Fibroblast of mammary gland (primary cell): ENCODE data around the gene PSMG4.

Experiments
- DNase-seq: peaks from one replicate; pipeline ENCODE4 v3.0.0-alpha.2; 2010; ENCODE audit warnings: low read depth
- H3K4me3 ChIP-seq: 2 replicates; pipeline ENCODE4 v1.5.1; 2011; ENCODE audit warnings: low read depth, mild to moderate bottlenecking, low read length, moderate library complexity; ENCODE audit not compliant: control insufficient read depth
- TF ChIP-seq, protein P1 (sequence below): conservative IDR thresholded peaks from 2 replicates; pipeline ENCODE4 v1.5.1; 2011; ENCODE audit warnings: low read depth, low read length, inconsistent platforms; ENCODE audit not compliant: control insufficient read depth, insufficient read depth

PSMG4 gene

DNA sequence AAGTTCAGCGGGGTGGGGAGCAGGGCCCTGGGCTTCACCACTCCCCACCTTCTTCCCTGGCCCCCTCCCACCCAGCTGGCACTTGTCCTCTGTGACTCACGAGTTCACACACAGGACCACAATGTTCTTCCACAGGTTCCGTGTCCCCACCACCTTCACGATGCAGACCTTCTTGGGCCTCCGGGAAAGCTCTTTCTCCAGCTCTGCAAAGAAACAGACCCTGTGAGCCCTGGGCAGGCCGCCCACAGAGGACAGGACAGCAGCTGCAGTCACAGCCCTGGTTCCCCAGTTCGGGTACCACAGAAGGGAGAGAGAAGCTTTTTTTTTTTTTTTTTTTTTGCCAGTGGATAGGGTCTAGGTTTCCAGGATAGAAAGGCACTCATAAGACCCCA, 30.9 kb downstream of the PSMG4 start:
- no peak overlapping the region for H3K4me3 ChIP-seq
- no peak for DNase-seq
- TF ChIP-seq, protein P1, sequence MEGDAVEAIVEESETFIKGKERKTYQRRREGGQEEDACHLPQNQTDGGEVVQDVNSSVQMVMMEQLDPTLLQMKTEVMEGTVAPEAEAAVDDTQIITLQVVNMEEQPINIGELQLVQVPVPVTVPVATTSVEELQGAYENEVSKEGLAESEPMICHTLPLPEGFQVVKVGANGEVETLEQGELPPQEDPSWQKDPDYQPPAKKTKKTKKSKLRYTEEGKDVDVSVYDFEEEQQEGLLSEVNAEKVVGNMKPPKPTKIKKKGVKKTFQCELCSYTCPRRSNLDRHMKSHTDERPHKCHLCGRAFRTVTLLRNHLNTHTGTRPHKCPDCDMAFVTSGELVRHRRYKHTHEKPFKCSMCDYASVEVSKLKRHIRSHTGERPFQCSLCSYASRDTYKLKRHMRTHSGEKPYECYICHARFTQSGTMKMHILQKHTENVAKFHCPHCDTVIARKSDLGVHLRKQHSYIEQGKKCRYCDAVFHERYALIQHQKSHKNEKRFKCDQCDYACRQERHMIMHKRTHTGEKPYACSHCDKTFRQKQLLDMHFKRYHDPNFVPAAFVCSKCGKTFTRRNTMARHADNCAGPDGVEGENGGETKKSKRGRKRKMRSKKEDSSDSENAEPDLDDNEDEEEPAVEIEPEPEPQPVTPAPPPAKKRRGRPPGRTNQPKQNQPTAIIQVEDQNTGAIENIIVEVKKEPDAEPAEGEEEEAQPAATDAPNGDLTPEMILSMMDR, result no peak

DNA sequence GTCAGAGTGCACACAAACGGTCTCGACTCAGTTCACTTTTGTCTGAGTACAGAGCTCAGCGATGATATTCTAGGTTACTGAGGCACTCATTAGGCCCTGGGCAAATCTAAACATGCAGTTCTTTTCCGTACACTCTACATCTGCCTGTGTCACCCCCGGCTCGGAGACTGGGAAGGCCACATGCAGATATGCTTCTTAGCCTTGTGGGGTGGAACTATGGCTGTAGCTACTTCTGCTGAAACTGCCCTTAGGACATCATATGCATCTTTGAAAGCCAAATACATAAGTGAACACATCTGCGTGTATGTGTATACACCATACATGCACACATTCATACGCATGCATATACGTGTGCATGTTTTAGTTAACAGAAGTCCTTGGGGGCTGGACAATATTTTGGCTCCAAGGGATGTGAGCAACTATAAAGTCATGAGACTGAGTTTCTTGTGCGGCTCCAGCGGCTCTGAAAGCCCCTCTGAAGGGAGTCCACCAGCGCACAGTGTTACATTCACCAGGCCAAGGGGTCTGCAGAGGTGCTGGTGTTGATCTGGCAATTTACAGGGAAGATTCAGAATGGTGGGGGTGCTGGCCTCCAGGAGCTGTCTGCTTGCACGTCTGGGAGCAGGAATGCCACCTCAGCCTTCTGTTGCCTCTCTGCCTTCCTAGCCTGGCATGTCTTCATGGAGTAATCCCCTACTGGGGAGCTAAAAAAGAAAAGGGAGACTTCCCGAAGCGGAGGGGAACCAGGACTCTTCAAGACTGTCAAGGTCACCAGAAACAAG, 31.6 kb downstream of the PSMG4 start:
- no peak for DNase-seq
- TF ChIP-seq, protein P1, result no peak
- no peak overlapping the region for H3K4me3 ChIP-seq

DNA sequence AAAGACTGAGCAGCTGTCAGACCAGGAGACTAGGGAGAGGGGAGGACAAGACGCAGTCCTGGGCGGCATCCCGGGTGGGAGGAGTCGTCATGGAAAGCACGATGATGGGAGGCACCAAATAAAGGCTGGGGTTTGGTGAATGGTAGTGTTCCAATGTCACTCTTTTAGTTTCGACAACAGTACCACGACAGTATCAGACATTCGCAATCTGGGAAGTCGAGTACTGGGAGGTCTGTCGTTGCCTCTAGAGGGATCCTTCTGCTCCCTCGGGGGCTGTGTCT, 32.1 kb downstream of the PSMG4 start:
- TF ChIP-seq, protein P1, result no peak
- no peak overlapping the region for H3K4me3 ChIP-seq
- no peak for DNase-seq

DNA sequence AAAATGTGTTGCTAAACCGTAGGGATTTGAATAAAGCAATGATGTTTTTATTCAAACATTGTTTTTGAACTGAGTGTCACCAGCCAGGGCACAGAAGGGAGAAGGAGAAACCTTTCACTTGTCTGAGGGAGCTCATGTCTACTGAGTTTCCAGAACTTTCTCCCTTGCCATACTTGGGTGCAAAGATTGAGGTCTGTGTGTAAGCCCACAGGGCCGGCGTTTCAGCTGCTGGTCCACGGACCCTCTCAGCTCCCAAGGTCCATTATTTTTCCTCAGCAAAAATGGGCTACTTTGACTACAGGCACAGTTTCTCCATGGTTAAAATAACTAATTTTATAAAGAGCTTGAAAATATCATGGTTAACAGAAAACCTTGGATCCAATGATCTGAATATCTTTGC, 32.6 kb downstream of the PSMG4 start:
- TF ChIP-seq, protein P1, result no peak
- DNase-seq, result no peak
- H3K4me3 ChIP-seq, result no peak overlapping the region

DNA sequence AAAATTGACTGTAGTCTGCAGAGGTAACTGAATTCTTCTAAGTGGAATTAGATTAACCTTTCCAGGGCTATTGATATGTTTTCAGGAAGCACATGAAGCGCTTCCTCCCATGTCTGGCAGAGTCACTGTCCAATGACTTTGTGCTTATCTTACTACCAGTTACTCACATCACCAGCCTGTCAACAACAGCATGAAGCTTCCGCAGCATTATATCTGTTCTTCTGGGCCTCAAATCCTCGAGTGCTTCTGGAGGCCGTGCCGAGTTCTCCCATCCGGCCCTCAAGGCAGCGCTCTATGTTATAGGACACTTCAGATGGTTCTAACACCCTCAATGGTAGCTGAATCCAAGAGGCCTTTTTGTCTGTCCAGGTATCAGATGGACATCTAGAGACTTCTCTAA, 33.2 kb downstream of the PSMG4 start:
- TF ChIP-seq, protein P1, result no peak
- H3K4me3 ChIP-seq, result no peak overlapping the region
- DNase-seq, result no peak

DNA sequence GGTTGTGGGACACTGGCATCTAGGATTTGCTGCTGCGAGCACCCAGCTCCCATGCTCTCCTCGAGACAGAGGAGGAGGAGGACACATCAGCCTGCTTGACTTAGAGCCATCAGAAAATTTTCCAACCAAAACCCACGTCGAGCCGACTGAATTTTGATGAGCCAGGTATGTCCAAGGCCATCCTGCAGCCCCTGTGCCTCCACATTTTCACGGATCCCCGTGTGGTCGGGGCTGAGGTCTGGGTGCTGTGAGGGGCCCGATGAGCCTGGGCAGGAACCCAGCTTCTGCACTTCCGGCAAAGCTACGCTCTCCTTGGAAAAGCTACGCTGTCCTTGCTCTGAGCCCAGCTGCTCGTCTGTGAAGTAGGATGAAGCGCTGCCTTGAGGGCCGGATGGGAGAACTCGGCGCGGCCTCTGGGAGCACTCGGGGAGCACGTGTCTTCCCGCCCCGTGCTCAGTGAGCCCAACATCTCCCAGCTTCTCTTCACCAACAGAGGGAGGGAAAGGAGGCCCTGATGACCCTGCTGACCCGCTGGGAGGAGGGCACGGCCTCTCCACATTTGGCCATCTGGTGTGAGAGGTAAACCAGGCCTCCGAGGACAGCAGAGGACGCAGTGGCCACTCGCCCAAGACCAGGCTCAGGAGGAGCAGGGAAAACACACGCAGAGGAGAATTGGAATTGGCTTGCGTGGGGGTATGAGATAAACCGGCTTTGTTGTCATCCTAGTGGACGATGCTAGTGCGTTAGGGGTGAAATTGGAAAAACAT, 33.9 kb downstream of the PSMG4 start:
- TF ChIP-seq, protein P1, result no peak
- H3K4me3 ChIP-seq, result no peak overlapping the region
- no peak for DNase-seq
